Adrenal gland (tissue), 5 donors: ENCODE results near the gene HPSE2.

Experiments used
- POLR2A ChIP-seq, 2 donors: fragments of 450-650 bp; IDR thresholded peaks; one replicate each; pipeline ENCODE4 v1.6.1; 2017; ENCODE audit warnings: antibody characterized with exemption in 2 of 2, mild to moderate bottlenecking in 2 of 2, moderate library complexity in 1 of 2
- TF ChIP-seq, protein P1 (sequence below), 6 experiments: fragments of 450-650 bp in 4 of 6; fragments of 200-600 bp in 2 of 6; sonication (generic) in 1 of 6; IDR thresholded peaks; 1 replicate in 5 of 6; 2 replicates in 1 of 6; pipeline versions ENCODE4 v1.5.1 to v1.8.0; 2016 to 2021; ENCODE audit warnings: antibody characterized with exemption in 6 of 6, mild to moderate bottlenecking in 2 of 6, moderate library complexity in 1 of 6
- donor health status: DM: no; HTN: no; CAD: no.

DNA sequence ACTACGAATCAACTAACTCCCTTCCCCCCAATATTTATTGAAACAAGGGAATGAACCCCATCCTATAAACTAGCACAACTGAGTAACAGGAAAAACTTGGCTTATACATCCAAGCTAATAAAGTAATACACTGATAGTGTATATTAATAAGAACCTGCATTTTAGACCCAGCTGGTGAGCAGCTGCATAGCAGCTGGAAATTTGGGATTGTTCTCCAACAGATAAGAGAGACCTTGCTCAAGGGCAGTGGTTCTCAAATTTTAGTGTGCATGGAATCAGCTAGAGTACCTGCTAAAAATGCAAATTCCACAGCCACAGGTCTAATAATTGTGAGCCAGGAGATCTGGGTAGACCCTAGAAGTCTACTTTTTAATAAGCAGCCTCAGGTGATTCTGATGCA is 404.3 kb downstream of the HPSE2 start:
- TF ChIP-seq, protein P1, sequence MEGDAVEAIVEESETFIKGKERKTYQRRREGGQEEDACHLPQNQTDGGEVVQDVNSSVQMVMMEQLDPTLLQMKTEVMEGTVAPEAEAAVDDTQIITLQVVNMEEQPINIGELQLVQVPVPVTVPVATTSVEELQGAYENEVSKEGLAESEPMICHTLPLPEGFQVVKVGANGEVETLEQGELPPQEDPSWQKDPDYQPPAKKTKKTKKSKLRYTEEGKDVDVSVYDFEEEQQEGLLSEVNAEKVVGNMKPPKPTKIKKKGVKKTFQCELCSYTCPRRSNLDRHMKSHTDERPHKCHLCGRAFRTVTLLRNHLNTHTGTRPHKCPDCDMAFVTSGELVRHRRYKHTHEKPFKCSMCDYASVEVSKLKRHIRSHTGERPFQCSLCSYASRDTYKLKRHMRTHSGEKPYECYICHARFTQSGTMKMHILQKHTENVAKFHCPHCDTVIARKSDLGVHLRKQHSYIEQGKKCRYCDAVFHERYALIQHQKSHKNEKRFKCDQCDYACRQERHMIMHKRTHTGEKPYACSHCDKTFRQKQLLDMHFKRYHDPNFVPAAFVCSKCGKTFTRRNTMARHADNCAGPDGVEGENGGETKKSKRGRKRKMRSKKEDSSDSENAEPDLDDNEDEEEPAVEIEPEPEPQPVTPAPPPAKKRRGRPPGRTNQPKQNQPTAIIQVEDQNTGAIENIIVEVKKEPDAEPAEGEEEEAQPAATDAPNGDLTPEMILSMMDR (IDR thresholded peaks at IDR 0.05) = no peak
- no peak for TF ChIP-seq POLR2A (IDR thresholded peaks at IDR 0.05)
